ENCODE results near the gene STARD5.

Gene STARD5

DNA sequence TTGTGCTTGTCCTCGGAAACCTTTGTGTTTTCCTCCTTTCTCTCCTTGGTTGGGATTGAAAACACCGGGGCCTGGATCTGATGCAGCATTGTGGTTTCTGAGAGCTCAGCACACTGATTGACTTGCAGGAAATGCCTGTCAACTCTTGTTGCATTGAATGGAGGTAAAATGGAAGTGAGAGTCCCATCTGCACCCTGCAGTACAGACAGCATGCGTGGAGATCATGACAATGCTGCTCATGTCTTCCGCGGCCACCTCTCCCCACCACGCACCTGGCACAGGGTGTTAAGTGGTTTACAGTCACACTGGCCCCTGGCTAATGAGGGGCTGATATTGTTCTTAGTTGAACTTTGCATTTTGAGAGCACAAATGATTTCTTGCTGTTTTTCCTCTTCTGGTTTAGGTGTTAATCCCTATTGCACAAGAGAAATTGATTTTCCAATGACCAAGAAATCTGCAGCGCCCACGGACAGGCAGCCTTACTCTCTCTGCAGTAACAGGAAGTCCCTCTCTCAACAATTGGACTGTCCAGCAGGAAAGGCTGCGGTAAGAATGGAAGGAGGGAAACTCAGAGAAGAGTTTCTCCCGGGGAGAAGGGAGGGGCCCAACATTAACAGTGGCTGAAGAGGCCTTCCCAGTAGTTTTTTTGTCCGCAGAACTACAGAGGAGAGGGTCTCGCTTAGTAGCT is 58.5 kb downstream of the STARD5 start:
- TF ChIP-seq, protein P1, sequence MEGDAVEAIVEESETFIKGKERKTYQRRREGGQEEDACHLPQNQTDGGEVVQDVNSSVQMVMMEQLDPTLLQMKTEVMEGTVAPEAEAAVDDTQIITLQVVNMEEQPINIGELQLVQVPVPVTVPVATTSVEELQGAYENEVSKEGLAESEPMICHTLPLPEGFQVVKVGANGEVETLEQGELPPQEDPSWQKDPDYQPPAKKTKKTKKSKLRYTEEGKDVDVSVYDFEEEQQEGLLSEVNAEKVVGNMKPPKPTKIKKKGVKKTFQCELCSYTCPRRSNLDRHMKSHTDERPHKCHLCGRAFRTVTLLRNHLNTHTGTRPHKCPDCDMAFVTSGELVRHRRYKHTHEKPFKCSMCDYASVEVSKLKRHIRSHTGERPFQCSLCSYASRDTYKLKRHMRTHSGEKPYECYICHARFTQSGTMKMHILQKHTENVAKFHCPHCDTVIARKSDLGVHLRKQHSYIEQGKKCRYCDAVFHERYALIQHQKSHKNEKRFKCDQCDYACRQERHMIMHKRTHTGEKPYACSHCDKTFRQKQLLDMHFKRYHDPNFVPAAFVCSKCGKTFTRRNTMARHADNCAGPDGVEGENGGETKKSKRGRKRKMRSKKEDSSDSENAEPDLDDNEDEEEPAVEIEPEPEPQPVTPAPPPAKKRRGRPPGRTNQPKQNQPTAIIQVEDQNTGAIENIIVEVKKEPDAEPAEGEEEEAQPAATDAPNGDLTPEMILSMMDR (IDR thresholded peaks at IDR 0.05; ENCODE audit: borderline replicate concordance, control extremely low read depth, extremely low read depth, insufficient read depth, missing control alignments) = no peak
- in situ Hi-C loops (cut with MboI; ENCODE audit: low sequenced_read_pairs, unreplicated experiment) = loop anchor here (5.0 to 25.0 kb wide), 4 partner anchors 108 to 478 kb away; partner anchors contain the start of genes CEMIP and MESD
- no peak for DNase-seq (ENCODE audit: low spot score)

DNA sequence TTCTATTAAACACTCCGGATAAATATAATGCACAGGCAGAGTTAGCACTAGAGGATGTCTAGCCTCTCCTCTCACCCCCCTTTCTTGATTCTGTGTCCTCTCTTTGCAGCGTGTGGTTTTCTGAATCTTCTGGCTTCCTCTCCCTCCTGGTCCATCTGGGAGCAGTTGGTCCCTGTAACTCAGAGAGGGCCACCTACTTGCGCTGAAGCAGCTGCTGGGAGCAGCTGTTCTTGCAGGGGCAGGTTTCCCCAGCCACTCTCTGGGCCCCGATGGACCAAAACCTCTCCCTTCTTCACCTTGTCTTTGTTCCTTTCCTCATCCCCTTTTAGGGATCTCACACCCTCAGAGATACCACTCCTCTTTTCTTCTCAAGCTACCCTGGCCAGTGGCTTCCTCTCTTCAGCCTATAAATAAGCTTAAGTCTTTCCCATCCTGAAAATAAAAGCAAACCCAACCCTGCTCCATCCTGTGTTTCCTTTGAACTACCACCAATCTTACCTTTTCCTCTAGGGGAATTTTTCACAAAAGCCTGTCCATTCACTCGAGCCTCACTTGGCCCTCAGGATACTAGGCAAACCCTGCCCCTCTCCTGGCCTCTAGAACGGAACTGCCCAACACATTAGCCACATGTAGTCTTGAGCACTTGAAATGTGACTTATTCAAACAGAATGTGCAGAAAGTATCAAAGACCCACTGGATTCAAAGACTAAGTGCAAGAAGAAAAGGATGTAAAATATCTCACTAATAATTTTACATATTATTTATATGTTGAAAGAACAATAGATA is 59.7 kb downstream of the STARD5 start:
- DNase-seq (ENCODE audit: low spot score) = no peak
- in situ Hi-C loops (cut with MboI; ENCODE audit: low sequenced_read_pairs, unreplicated experiment) = loop anchor here (25.0 kb wide), 2 partner anchors 277 to 477 kb away; partner anchors contain the start of genes CEMIP and MESD

DNA sequence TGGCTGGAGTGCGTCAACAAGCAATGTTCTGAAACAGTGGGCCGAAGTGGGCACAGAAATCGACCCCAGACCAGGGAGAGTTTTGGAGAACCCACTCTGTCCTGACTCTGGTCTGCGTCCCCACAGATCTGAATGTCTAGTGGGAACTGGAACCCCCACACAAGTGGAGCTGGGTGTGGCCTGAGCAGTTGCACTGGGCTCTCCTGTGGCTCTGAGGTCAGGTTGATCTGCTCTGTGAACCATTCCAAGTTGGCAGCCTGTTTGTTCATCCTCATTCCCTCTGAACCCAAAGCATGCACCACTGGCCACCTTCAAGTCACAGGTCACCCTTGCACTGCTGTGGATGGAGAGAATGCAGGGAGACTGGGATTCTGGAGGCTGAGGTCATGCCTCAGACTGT is 60.5 kb downstream of the STARD5 start:
- in situ Hi-C loops (cut with MboI; ENCODE audit: low sequenced_read_pairs, unreplicated experiment) = loop anchor here (25.0 kb wide), 2 partner anchors 276 to 476 kb away; partner anchors contain the start of genes CEMIP and MESD
- TF ChIP-seq, protein P1 (IDR thresholded peaks at IDR 0.05; ENCODE audit: borderline replicate concordance, control extremely low read depth, extremely low read depth, insufficient read depth, missing control alignments) = no peak
- DNase-seq (ENCODE audit: low spot score) = no peak

More for the DNA sequence above, 59.7 kb downstream of the STARD5 start:
- TF ChIP-seq, protein P1 (IDR thresholded peaks at IDR 0.05; ENCODE audit: borderline replicate concordance, control extremely low read depth, extremely low read depth, insufficient read depth, missing control alignments) = no peak

DNA sequence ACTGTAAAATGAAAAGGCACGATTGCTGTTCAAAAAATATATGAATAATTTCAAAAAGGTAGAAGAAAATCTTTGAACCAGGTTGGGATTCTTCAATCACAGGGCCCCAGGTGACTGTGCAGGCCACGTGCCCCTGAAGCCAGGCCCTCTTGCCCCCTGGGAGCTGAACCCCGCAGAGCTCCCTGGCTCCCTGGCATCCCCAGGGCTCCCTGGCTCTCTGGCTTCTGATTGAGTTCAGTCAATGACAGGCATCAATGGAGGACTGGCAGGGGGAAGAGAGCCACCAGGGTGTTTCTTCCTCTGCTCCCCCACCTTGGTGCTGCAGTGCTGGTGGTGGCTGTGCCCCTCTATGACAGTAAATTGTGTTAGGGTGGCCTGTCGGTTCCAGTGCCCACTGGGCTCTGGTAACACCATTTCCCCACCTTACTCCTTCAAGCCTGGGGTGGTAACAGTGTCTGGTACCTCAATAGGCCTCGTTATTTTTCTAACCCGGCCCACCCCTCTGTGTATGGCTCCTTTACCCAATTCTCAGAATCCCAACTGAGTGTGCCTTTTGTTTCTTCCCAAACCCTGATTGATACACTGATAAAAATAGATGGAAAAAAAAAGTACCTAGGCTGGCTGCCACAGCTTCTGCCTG is 62.6 kb downstream of the STARD5 start:
- TF ChIP-seq, protein P1 (IDR thresholded peaks at IDR 0.05; ENCODE audit: borderline replicate concordance, control extremely low read depth, extremely low read depth, insufficient read depth, missing control alignments) = no peak
- no peak for DNase-seq (ENCODE audit: low spot score)
- in situ Hi-C loops (cut with MboI; ENCODE audit: low sequenced_read_pairs, unreplicated experiment) = loop anchor here (25.0 kb wide), 2 partner anchors 274 to 474 kb away; partner anchors contain the start of genes CEMIP and MESD

DNA sequence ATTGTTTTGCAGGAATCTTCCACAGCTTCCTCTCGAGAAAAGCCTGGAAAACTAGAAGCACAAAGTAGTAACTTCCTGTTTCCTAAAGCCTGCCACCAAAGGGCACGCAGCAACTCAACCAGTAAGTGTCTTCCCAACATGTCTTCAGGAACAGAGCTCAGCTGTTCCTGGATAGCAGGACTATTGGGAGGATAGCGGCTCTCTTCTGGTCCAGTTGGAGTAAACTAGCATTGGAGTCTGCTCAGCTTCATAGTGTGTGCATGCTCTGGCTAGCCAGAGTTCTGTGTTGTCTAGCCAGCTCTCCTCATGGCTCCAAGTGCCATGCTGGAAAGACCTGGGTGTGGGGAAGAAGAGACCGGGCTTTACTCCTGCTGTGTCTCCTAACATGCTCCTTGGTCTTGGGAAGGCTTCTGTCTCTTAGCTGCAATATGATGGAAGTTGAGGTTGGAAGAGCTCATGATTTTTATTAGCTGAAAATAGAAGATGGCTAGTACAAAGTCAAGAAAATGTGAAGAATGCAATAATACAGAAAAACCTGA is 64.1 kb downstream of the STARD5 start:
- in situ Hi-C loops (cut with MboI; ENCODE audit: low sequenced_read_pairs, unreplicated experiment) = loop anchor here (25.0 kb wide), 2 partner anchors 273 to 473 kb away; partner anchors contain the start of genes CEMIP and MESD
- TF ChIP-seq, protein P1 (IDR thresholded peaks at IDR 0.05; ENCODE audit: borderline replicate concordance, control extremely low read depth, extremely low read depth, insufficient read depth, missing control alignments) = no peak
- no peak for DNase-seq (ENCODE audit: low spot score)
